H1 (cell line): ENCODE results near the gene PCNX3. TPM values are rescaled to one million over a fixed set of nuclear protein-coding genes. Genes with fewer than 3 reads are reported as not detected.

ENCODE experiments used
- CHD1 ChIP-seq: IDR thresholded peaks from 2 replicates; pipeline ENCODE4 v1.6.1; 2012; ENCODE audit warnings: low read depth, low read length, improper control_type of control experiment
- CHD7 ChIP-seq: fragments of 300-600 bp; sonication (generic); IDR thresholded peaks from 2 replicates; pipeline ENCODE4 v1.7.1; 2012; ENCODE audit warnings: low read length, moderate library complexity, mild to moderate bottlenecking, inconsistent platforms; ENCODE audit not compliant: insufficient replicate concordance
- EP300 ChIP-seq, 2 experiments: IDR thresholded peaks; 1 replicate in 1 of 2; 2 replicates in 1 of 2; pipeline ENCODE4 v1.6.1; 2011 to 2012; ENCODE audit warnings: low read depth in 2 of 2, low read length in 2 of 2, mild to moderate bottlenecking in 2 of 2, borderline replicate concordance in 1 of 2, inconsistent platforms in 1 of 2, moderate library complexity in 1 of 2
- KDM4A ChIP-seq: IDR thresholded peaks from one replicate; pipeline ENCODE4 v1.7.1; 2012; ENCODE audit warnings: low read depth, mild to moderate bottlenecking, moderate library complexity, low read length, inconsistent platforms; ENCODE audit not compliant: severe bottlenecking
- KDM5A ChIP-seq: fragments of 200-600 bp; IDR thresholded peaks from 2 replicates; pipeline ENCODE4 v1.7.1; 2012; ENCODE audit warnings: mild to moderate bottlenecking, low read length, inconsistent platforms, mixed read lengths
- POLR2AphosphoS5 ChIP-seq: IDR thresholded peaks from 2 replicates; pipeline ENCODE4 v1.6.1; 2011; ENCODE audit warnings: low read depth, low read length
- POU5F1 ChIP-seq: IDR thresholded peaks from 2 replicates; pipeline ENCODE4 v1.6.1; 2011; ENCODE audit warnings: low read depth, mild to moderate bottlenecking, low read length, moderate library complexity
- RAD21 ChIP-seq, 2 experiments: IDR thresholded peaks in 1 of 2; conservative IDR thresholded peaks in 1 of 2; 2 replicates each; pipeline ENCODE4 v1.6.1; 2011; ENCODE audit warnings: low read depth in 2 of 2, low read length in 2 of 2, improper control_type of control experiment in 1 of 2, inconsistent platforms in 1 of 2, mild to moderate bottlenecking in 1 of 2, moderate library complexity in 1 of 2
- RXRA ChIP-seq: IDR thresholded peaks from 2 replicates; pipeline ENCODE4 v1.6.1; 2011; ENCODE audit warnings: low read depth, mild to moderate bottlenecking, low read length, moderate library complexity; ENCODE audit not compliant: insufficient read depth
- YY1 ChIP-seq: IDR thresholded peaks from 2 replicates; pipeline ENCODE4 v1.6.1; 2011; ENCODE audit warnings: low read depth, mild to moderate bottlenecking, low read length
- polyA plus RNA-seq, 7 experiments: library from polyadenylated mRNA; depleted of rRNA in 3 of 7; stranded (reverse) in 5 of 7; unstranded in 2 of 7; fragments of >200 nt in 5 of 7; fragments of 200-250 nt in 2 of 7; gene quantifications; 1 replicate in 5 of 7; 2 replicates in 1 of 7; 4 replicates in 1 of 7; pipeline versions ENCODE4 v1.2.1 to v1.2.3, GENCODE V29; 2011 to 2013; ENCODE audit warnings: missing spikeins in 2 of 7, mixed read lengths in 2 of 7
- total RNA-seq: library from RNA; stranded (reverse); fragmentation: NEBNext Ultra II Directional; extraction: Animal tissue kit (Norgen Biotek cat#: 25700); gene quantifications from 2 replicates; pipeline ENCODE4 v1.2.1, GENCODE V29; 2021
- TF ChIP-seq, protein P1 (sequence below): IDR thresholded peaks from 2 replicates; pipeline ENCODE4 v1.6.1; 2011; ENCODE audit warnings: low read depth, mild to moderate bottlenecking, low read length; ENCODE audit not compliant: insufficient read depth

The PCNX3 gene
- total and polyA plus RNA-seq, 2 of the 8 experiments (the other 6 are each of a cell fraction or from before 2014, with no cell fraction given) = 27.2 to 38.8 TPM

DNA sequence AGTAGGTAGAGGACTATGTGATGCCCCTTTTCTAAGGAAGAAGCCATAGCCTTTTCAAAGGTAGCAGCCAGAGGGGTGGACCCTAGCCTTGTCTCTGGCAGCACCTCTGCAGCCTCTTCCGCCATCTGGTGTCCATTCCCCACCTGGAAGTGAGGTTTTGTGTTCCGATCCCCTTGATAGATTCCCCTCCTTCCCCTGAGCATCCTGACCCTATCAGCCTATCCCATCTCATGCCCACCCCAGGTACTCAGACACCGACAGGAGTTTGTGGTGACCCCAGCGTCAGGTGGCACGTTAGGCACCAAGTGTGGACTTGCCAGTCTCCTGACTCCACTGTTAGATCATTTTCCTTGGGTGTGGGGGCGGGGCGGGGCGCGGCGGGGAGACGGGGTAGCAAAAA is 43.6 kb upstream of the PCNX3 start (continued):
- TF ChIP-seq CHD7 (no peak), RAD21 (IDR thresholded peaks at IDR 0.05 in 1 of 2, conservative IDR thresholded peaks at IDR 0.05 in 1 of 2; ENCODE audit: low read depth in 2 of 2, low read length in 2 of 2) (peak; percentile 63 to 71), YY1 (no peak), KDM5A (0 out of 2 replicates have a peak, but pooled peaks have one; percentile 13), POU5F1 (no peak), EP300 (IDR thresholded peaks at IDR 0.05; ENCODE audit: borderline replicate concordance in 1 of 2, low read depth in 2 of 2, low read length in 2 of 2) (no peak), POLR2AphosphoS5 (no peak), RXRA (no peak), CHD1 (no peak), KDM4A (no peak)
- TF ChIP-seq, protein P1, sequence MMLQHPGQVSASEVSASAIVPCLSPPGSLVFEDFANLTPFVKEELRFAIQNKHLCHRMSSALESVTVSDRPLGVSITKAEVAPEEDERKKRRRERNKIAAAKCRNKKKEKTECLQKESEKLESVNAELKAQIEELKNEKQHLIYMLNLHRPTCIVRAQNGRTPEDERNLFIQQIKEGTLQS = no peak
